SKM-1 (cell line): ENCODE results near the gene SLC8A1.

Experiments used
- DNase-seq: peaks from one replicate; lab custom pipeline; 2025; ENCODE audit not compliant: unreplicated experiment; lab: John Stamatoyannopoulos, UW

SLC8A1 gene

GRCh38 chr2:40120957-40121356 lies 330.9 kb downstream of the SLC8A1 start:
- no peak for DNase-seq

- no peak for DNase-seq
These were observed 331.9 kb downstream of the SLC8A1 start for GRCh38 chr2:40120026-40120425.

- no peak for DNase-seq
These were observed 333.3 kb downstream of the SLC8A1 start for GRCh38 chr2:40118622-40119021.

- DNase-seq = no peak
These were observed 336.0 kb downstream of the SLC8A1 start for GRCh38 chr2:40115894-40116293.

GRCh38 chr2:40115348-40115747 lies 336.5 kb downstream of the SLC8A1 start:
- no peak for DNase-seq

- DNase-seq = no peak
These were observed 337.9 kb downstream of the SLC8A1 start for GRCh38 chr2:40113997-40114396.

- no peak for DNase-seq
These were observed 338.5 kb downstream of the SLC8A1 start for GRCh38 chr2:40113272-40113968.

GRCh38 chr2:40109381-40109780 lies 342.5 kb downstream of the SLC8A1 start:
- DNase-seq = no peak

GRCh38 chr2:40108851-40109250 lies 343.0 kb downstream of the SLC8A1 start:
- no peak for DNase-seq

- no peak for DNase-seq
These were observed 345.8 kb downstream of the SLC8A1 start for GRCh38 chr2:40106061-40106460.

- no peak for DNase-seq
These were observed 346.3 kb downstream of the SLC8A1 start for GRCh38 chr2:40105593-40105992.

GRCh38 chr2:40103590-40103989 lies 348.3 kb downstream of the SLC8A1 start:
- DNase-seq = no peak

GRCh38 chr2:40103163-40103562 lies 348.7 kb downstream of the SLC8A1 start:
- no peak for DNase-seq

GRCh38 chr2:40102447-40102846 lies 349.4 kb downstream of the SLC8A1 start:
- no peak for DNase-seq

GRCh38 chr2:40101131-40101575 lies 350.7 kb downstream of the SLC8A1 start:
- no peak for DNase-seq

GRCh38 chr2:40100676-40101075 lies 351.2 kb downstream of the SLC8A1 start:
- no peak for DNase-seq

GRCh38 chr2:40098786-40099470 lies 353.0 kb downstream of the SLC8A1 start:
- DNase-seq = no peak

- DNase-seq = no peak
These were observed 354.1 kb downstream of the SLC8A1 start for GRCh38 chr2:40097691-40098385.

- no peak for DNase-seq
These were observed 355.5 kb downstream of the SLC8A1 start for GRCh38 chr2:40096360-40096759.

- DNase-seq = no peak
These were observed 356.9 kb downstream of the SLC8A1 start for GRCh38 chr2:40095000-40095399.

GRCh38 chr2:40094451-40094850 lies 357.4 kb downstream of the SLC8A1 start:
- no peak for DNase-seq
